Measurements from ENCODE around the gene SGCG.

- TF ChIP-seq ZFP30 (CRISPR knock-in tag; IDR thresholded peaks at IDR 0.05) (no peak), RARB (CRISPR knock-in tag; IDR thresholded peaks at IDR 0.05) (no peak), ZC3H10 (CRISPR knock-in tag; IDR thresholded peaks at IDR 0.05) (no peak), PATZ1 (CRISPR knock-in tag; IDR thresholded peaks at IDR 0.05; ENCODE audit: borderline replicate concordance) (no peak)
- TF ChIP-seq, protein P1, sequence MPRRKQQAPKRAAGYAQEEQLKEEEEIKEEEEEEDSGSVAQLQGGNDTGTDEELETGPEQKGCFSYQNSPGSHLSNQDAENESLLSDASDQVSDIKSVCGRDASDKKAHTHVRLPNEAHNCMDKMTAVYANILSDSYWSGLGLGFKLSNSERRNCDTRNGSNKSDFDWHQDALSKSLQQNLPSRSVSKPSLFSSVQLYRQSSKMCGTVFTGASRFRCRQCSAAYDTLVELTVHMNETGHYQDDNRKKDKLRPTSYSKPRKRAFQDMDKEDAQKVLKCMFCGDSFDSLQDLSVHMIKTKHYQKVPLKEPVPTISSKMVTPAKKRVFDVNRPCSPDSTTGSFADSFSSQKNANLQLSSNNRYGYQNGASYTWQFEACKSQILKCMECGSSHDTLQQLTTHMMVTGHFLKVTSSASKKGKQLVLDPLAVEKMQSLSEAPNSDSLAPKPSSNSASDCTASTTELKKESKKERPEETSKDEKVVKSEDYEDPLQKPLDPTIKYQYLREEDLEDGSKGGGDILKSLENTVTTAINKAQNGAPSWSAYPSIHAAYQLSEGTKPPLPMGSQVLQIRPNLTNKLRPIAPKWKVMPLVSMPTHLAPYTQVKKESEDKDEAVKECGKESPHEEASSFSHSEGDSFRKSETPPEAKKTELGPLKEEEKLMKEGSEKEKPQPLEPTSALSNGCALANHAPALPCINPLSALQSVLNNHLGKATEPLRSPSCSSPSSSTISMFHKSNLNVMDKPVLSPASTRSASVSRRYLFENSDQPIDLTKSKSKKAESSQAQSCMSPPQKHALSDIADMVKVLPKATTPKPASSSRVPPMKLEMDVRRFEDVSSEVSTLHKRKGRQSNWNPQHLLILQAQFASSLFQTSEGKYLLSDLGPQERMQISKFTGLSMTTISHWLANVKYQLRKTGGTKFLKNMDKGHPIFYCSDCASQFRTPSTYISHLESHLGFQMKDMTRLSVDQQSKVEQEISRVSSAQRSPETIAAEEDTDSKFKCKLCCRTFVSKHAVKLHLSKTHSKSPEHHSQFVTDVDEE (CRISPR knock-in tag; IDR thresholded peaks at IDR 0.05): no peak
- TF ChIP-seq, protein P2, sequence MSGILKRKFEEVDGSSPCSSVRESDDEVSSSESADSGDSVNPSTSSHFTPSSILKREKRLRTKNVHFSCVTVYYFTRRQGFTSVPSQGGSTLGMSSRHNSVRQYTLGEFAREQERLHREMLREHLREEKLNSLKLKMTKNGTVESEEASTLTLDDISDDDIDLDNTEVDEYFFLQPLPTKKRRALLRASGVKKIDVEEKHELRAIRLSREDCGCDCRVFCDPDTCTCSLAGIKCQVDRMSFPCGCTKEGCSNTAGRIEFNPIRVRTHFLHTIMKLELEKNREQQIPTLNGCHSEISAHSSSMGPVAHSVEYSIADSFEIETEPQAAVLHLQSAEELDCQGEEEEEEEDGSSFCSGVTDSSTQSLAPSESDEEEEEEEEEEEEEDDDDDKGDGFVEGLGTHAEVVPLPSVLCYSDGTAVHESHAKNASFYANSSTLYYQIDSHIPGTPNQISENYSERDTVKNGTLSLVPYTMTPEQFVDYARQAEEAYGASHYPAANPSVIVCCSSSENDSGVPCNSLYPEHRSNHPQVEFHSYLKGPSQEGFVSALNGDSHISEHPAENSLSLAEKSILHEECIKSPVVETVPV (CRISPR knock-in tag; IDR thresholded peaks at IDR 0.05): no peak
Measured at GRCh38 chr13:23320926-23321534, 140.3 kb downstream of the SGCG start.
